Measurements from ENCODE around the gene MGAT2. TPM values are rescaled to one million over a fixed set of nuclear protein-coding genes. Genes with fewer than 3 reads are reported as not detected.

The MGAT2 gene
- total and polyA plus RNA-seq, 9 of the 15 experiments (the other 6 are each of a cell fraction or from before 2014, with no cell fraction given): 0.03 to 33.3 (median 24.6) TPM; not detected in 1

DNA sequence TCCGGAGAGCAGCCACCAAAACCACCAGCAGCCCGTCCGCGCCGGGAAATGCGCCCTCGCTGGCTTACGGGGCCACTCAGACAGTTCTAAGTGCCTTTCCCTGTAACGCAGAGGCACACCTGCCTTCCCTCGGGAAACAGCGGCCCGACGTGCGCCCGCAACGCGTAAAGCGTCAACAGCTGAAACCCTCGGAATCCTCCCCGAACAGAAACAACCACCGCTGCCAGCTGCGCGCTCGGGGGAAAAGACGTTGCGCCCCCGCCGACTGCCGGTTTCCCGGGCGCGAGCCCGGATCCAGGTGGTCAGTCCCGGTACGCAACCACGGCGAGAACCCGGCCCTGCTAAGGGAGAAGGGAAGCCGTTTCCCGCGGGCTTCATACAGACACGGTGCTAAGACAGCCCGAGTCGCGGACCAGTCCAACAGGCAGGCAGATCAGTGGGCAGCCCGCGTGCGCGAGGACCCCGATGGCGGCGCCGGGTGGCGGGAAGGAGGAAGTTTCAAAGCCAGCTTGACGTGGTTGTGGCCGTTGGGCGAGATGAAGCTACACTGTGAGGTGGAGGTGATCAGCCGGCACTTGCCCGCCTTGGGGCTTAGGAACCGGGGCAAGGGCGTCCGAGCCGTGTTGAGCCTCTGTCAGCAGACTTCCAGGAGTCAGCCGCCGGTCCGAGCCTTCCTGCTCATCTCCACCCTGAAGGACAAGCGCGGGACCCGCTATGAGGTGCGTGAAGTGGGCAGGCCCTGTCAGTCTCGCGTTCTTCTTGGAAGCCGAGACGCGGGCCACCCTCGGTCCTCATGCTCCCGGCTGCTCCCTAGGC lies 21.9 kb upstream of the MGAT2 start, which contains the start of gene LRR1 (continued):
- peak in 1 of 2 experiments; percentile 41 for TF ChIP-seq AFF1 (IDR thresholded peaks at IDR 0.05; ENCODE audit: low read depth in 1 of 2, partially characterized antibody in 2 of 2)
- TF ChIP-seq POLR2AphosphoS2 (IDR thresholded peaks at IDR 0.05; ENCODE audit: low read length): no peak
- no peak for TF ChIP-seq FOS (IDR thresholded peaks at IDR 0.05; ENCODE audit: extremely low read depth, insufficient read length)
- TF ChIP-seq POLR2B (IDR thresholded peaks at IDR 0.05; ENCODE audit: low read depth, partially characterized antibody): peak; percentile 82
- TF ChIP-seq, protein P1, sequence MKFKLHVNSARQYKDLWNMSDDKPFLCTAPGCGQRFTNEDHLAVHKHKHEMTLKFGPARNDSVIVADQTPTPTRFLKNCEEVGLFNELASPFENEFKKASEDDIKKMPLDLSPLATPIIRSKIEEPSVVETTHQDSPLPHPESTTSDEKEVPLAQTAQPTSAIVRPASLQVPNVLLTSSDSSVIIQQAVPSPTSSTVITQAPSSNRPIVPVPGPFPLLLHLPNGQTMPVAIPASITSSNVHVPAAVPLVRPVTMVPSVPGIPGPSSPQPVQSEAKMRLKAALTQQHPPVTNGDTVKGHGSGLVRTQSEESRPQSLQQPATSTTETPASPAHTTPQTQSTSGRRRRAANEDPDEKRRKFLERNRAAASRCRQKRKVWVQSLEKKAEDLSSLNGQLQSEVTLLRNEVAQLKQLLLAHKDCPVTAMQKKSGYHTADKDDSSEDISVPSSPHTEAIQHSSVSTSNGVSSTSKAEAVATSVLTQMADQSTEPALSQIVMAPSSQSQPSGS (CRISPR knock-in tag; IDR thresholded peaks at IDR 0.05): no peak
- TF ChIP-seq SMAD4 (CRISPR knock-in tag; conservative IDR thresholded peaks at IDR 0.05): peak; percentile 23; the same call in 1 of the 2 replicates
- TF ChIP-seq ZNF324 (CRISPR knock-in tag; IDR thresholded peaks at IDR 0.05): no peak
- no peak for TF ChIP-seq HCFC1 (IDR thresholded peaks at IDR 0.05; ENCODE audit: low read depth, low read length)
- peak; percentile 94 for TF ChIP-seq EP400 (IDR thresholded peaks at IDR 0.05)
- TF ChIP-seq CCNT2 (IDR thresholded peaks at IDR 0.05; ENCODE audit: borderline replicate concordance, extremely low read depth, insufficient read length, low read depth, low read length): peak; percentile 34
- TF ChIP-seq, protein P2, sequence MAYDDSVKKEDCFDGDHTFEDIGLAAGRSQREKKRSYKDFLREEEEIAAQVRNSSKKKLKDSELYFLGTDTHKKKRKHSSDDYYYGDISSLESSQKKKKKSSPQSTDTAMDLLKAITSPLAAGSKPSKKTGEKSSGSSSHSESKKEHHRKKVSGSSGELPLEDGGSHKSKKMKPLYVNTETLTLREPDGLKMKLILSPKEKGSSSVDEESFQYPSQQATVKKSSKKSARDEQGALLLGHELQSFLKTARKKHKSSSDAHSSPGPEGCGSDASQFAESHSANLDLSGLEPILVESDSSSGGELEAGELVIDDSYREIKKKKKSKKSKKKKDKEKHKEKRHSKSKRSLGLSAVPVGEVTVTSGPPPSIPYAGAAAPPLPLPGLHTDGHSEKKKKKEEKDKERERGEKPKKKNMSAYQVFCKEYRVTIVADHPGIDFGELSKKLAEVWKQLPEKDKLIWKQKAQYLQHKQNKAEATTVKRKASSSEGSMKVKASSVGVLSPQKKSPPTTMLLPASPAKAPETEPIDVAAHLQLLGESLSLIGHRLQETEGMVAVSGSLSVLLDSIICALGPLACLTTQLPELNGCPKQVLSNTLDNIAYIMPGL (CRISPR knock-in tag; IDR thresholded peaks at IDR 0.05): no peak
- TF ChIP-seq ZBTB26 (CRISPR knock-in tag; IDR thresholded peaks at IDR 0.05): no peak
- peak; percentile 70 for TF ChIP-seq NFE2 (IDR thresholded peaks at IDR 0.05; ENCODE audit: low read depth)
- no peak for TF ChIP-seq ZC3H11A (IDR thresholded peaks at IDR 0.05; ENCODE audit: low read depth, low read length)
- TF ChIP-seq ZNF146 (CRISPR knock-in tag; IDR thresholded peaks at IDR 0.05; ENCODE audit: unreplicated experiment): no peak
- TF ChIP-seq ZFP36 (IDR thresholded peaks at IDR 0.05; ENCODE audit: low read depth, low read length, partially characterized antibody): no peak
- TF ChIP-seq NCOR1 (IDR thresholded peaks at IDR 0.05): 0 out of 2 replicates have a peak, but pooled peaks have one; percentile 32
- peak; percentile 84 for TF ChIP-seq TAF7 (tag; IDR thresholded peaks at IDR 0.05)
- peak; percentile 50; the same call in 1 of the 2 replicates for TF ChIP-seq ZNF263 (CRISPR knock-in tag; IDR thresholded peaks at IDR 0.05; ENCODE audit: borderline replicate concordance)

All from K562 (cell line).